ENCODE data around the gene DHRS2. TPM values are rescaled to one million over a fixed set of nuclear protein-coding genes. Genes with fewer than 3 reads are reported as not detected.

DHRS2 gene
- polyA plus RNA-seq, 12 donors, result 0.12 to 0.98 (median 0.26) TPM; not detected in 3

DNA sequence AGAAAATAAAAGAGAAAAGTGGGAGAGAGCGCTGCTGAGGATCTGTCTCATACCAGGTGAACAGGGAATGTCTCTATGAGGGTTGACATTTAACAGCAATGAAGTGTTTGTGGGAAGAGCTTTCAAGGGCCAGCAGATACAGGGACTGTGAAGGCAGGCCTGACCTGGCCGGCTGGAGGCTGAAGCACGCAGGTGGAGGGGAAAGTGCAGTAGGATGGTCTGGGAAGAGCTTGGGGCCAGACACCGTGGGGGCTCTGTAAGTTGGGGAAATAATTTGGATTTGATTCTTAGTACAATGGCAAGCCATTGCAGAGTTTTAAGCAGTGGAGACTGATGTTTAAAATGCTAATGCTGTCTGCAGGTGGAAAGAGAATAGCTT lies 23.8 kb upstream of the DHRS2 start:
- no peak for DNase-seq

DNA sequence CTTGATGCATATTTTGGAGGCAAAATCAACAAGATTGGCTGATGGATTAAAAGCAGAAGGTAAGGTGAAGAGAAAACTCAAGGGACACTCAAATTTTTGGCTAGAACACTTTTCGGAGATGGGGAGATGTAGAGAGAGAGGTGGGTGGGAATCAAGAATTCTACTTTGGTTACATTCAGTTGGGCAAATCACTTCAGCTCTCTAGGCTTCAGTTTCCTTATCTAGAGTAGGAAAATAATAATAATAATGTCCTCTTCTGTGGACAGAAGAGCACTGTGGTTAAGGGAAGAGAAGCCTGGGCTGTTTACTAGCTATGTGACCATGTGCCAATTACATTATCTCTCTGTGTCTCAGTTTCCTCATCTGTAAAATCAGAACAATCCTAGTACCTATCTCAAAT lies 23.4 kb upstream of the DHRS2 start:
- DNase-seq, result no peak

DNA sequence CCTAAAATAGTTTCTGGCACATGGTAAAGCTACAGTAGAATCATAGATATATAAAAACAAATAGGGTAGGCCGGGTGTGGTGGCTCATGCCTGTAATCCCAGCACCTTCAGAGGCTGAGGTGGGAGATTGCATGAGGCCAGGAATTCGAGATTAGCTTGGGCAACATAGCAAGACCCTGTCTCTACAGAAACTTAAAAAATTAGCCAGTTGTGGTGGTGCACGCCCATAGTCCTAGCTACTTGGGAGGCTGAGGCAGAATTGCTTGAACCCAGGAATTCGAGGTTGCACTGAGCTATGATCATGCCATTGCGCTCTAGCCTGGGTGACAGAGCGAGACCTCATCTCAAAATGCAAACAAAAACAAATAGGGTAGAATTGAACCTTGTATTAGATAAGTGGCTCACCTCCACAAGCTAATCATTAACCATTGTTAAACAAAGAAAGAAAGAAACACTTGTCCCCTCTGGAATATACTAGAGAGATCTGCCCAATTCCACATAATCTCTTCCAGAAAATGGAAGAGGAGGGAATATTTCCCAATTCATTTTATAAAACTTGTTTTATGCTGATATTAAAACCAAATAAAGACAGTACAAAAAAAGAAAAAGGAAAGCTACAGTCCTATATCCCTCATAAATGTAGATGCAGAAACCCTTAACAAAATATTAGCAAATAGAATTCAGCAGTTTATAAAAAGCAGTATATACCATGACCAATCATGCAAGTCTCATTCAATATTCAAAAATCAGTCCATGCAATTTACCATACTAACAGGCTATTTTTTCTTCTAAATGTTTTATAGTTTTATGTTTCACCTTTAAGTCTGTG lies 22.7 kb upstream of the DHRS2 start:
- DNase-seq, result no peak

DNA sequence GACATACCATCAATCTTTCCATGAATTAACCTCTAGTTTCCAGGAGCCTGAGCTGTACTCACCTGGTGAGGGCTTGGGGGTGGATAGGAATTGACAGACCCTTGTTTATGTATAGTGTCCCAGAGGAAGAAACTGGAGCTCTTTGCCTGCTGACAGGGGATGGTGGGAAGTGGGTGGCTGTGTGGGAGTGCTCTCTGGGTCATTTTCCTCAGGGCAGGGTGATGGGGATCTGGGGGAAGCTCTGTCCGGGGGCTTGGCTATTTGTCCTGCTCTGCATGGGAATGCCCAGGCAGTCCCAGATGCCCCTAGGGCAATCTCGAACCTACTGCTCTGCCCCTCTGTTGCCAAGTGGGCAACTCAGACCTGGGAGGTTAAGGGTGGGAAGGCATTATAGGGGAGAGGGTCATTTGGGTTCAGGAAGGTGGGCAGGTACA lies 21.8 kb upstream of the DHRS2 start:
- no peak for DNase-seq

DNA sequence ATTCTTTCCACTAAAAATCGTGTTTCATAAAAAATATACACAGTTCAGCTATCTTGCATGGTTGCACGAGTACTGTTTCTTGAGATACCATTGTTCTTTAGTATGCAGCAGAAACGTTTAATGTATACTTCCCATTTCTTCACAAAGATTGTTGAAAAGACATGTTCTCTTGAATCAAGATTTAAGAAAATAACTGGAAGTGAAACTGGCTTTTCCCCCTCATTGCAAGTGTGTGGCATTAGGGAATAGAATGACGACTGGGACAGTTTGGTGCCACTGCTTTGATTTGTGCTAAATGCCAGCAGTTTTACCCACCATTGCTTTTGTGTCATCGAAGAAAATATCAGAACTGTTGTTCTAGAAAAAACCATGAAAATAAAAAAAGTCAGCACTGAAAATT lies 20.3 kb upstream of the DHRS2 start:
- DNase-seq, result no peak

DNA sequence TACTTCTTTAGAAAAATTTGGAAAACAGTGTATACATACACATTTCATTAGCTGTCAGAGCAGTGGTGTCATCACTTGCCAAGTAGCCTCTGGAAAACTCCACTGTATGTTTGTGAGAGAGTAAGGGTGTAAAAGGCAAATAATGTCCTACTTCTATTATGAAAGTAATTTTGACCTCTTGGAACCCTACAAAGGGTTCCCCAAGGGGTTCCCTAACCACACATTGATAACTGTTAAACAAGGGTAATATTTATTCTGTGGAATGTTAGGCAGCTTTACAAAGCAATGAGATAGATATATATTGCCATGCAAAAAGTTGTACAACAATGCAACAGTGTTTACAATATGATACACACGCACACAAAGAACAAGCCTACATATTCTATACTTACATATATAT lies 18.6 kb upstream of the DHRS2 start:
- no peak for DNase-seq

DNA sequence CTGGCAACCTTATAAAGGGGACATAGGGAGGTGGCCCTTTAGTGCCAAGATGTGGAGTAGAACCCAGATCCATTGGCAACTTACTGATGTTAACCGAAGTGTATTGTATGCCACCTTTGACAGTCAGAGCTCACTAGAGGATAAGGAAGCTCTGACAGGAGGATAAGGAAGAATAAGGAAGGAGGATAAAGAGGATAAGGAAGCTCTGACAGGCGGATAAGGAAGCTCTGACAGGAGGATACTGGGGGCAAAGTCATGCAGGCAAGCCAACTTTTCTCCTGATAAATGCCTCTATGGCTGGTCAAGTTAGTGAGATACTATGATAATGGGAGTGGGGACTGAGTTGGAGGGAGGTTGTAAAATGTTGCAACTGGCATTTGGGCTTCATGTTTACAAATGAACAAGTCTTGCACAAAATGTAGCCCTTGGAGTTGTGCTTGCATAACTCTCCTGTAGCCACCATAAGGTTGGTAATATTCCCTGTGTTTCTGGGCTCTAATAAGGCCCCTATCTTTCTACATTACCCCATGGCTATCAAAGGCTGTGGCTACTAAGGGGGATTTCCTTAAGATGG lies 17.7 kb upstream of the DHRS2 start:
- no peak for DNase-seq

DNA sequence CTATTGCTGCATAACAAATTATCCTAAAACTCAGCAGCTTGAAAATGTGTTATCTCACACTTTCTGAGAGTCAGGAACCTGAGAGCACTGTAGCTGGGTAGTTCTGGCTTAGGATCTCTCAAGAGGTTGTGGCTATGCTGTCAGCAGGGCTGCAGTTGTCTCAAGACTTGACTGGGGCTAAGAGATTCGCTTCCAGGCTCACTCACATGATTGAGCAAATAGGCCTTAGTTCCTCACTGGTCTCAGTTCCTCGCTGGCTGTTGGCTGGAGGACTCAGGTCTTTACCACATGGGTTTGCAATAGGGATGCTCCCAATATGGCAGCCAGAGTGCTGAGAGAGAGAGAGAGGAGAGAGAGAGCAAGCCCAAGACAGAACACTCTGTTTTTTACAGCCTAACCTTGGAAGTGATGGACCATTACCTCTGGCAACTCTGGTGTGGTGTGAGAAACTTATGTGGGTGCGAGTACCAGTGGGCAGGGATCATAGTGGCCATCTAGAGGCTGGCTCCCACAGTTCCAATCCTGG lies 15.9 kb upstream of the DHRS2 start:
- DNase-seq, result no peak

DNA sequence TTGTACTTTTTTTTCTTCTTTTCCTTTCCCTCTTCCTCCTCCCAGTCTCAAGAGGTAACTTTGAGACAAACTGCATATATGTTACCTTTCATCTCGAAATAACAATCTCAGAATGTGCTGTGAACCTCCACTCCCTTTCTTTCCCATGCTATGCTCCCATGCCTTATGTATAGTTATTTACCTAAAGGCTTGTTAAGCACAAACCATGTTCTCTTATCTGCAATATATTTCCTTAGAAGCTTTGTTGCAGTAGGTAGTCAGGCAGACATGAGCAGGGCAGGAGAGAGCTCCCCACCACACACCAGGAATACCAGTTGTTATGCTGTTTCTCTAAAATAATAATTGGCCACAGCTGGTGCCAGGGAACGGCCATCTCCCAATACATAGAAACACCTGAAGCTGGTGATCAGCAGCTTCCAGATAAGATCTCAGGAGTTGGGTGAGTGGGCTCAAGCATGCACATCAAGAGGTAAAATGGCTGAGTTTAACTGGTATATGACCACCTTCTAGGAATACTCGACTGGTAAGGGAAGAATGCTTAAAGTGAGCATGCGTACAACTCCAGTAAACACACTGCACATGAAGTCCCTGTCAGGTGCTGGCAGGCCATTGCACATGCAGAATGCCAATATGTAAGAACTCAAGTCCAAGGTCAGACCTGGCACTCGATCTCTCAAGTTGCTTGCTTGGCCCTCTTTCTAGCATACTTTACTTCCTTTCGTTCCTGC lies 14.8 kb upstream of the DHRS2 start:
- DNase-seq, result no peak

DNA sequence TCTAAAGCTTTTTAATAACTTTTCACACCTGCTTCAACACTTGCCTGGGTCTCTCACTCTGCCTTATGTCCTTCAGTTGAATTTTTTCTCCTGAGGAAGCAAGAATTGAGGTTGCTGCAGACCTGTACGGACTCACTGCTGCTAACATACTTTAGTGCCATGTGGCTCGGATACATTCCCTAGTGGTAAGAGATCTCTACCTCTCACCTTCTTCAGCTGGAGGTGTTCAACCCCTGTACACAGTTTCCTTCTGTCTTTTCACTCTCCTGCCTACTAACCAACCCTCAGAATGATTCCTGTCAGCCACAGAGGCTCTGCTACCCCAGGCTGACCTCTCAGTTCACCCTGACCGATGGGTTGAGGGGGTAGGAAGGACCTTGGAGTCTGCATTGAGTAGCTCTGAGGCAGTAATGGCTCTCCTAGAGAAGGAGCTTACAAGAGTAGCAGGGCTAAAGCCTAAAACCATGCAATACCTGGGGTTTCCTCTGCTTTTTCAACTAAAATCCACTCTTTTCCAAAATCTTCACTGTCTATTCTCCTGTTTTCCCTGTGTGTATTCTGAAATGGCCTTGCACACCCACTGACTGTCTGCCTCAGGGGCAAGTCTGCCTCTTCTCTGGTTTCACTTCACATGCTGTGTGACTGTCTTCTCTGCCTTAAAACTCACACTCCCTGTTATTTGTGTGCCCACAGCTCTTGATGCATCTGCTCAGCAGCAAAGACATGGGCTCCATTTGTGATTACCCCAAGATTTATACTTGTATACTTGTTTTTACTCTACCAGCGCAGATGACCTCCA lies 14.0 kb upstream of the DHRS2 start:
- no peak for DNase-seq

DNA sequence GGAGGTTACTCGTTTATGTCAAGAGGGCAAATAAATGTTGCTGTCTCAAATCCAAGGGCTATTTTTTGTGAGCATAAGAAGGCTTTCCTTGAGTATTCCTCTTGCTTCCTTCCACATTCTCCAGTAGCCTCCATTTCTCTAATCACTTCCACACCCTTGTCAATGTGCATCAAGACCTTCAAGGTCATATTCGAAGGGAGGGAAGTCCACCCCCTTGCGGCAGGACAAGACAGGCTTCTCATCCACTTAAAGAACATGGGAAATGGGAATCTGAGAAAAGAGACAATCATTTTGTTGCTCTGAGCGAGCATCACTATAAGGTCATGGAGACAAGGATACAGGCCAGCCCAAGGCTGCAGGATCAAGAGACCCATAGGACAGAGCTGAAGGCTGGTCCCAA lies 13.2 kb upstream of the DHRS2 start:
- no peak for DNase-seq

DNA sequence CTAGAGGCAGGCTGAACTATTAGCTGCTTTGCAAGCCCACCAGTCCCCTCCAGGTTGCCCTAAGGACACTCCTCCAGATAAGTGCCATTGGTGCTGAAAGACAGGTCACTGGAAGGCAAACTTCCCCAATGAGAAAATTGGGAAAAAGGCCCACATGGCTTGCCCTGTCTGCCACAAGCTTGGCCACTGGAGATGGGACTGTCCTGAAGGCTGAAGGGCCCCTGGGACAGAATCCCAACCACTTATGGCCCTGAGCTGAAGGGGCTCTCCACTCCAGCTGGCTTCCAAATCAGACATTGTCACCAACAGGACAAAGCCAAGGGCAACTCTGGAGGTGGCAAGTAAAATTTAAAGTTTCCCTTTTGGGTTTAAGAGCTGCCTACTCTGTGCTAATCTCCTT lies 12.2 kb upstream of the DHRS2 start:
- DNase-seq, result no peak

DNA sequence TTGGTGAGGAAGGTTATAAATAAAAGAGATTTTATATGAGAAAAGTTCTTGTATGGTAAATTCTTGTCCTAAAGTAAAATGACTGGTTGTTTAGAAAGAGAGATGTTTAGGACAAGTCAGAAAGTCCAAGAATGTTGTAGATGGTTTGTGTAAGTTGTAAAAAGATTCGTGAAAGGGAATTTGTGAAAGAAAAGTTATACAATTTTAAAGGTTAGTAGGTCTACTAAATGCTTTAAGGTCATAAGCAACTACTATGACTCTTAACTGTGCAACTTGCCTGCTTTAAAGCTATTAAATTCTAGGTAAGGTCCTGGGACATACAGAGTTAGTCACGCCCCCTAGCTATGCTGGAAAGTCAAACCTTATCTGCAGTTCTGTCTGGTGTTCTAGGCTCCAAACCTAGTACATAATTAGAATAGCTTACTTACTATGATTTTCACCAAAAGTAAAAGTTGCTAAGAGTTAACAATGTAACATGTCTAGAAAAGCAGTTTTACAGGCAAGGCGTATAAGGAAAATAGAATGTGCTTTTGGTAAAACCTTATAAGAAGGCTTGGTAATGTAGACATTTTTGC lies 11.2 kb upstream of the DHRS2 start:
- DNase-seq, result no peak

DNA sequence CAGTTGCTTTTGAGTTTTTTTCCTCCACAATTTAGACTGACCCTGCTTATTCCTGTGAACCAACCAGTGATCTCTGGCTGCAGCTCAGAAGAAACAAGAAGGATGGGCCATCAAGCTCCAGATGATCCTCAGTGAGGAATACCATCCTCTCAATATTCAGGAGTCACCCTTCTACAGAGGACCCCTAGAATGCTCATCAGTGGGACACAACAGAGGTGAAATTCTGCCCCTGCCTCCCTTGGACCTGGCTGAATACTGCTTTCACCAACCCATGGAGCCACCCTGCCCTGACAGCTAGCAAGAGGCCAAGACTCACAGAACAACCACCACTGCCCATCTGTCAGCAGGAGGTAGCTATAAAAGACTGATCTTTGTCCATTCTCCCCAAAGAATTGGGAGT lies 9.2 kb upstream of the DHRS2 start:
- no peak for DNase-seq

DNA sequence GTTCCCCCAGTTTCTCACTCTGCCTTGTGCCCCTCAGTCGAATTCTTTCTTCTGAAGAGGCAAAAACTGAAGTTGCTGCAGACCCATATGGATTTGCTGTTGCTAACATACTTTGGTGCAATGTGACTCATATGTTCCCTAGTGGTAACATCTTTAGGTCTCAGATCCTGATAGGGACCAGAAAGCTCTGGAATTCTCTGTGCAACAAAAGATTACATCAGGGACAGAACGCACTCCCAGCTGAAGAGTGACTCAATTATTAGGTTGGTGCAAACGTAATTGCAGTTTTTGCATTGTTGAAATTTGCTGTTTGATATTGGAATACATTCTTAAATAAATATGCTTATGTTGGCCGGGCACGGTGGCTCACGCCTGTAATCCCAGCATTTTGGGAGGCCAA lies 8.2 kb upstream of the DHRS2 start:
- no peak for DNase-seq

DNA sequence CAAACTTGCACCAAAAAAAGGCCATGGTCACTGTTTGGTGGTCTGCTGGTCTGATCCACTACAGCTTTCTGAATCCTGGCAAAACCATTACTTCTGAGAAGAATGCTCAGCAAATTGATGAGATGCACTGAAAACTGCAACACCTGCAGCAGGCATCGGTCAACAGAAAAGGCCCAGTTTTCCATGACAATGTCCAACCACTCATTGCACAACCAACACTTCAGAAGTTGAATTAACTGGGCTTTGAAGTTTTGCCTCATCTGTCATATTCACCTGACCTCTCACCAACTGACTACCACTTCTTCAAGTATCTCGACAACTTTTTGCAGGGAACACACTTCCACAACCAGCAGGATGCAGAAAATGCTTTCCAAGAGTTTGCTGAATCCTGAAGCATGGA lies 7.0 kb upstream of the DHRS2 start:
- DNase-seq, result no peak

DNA sequence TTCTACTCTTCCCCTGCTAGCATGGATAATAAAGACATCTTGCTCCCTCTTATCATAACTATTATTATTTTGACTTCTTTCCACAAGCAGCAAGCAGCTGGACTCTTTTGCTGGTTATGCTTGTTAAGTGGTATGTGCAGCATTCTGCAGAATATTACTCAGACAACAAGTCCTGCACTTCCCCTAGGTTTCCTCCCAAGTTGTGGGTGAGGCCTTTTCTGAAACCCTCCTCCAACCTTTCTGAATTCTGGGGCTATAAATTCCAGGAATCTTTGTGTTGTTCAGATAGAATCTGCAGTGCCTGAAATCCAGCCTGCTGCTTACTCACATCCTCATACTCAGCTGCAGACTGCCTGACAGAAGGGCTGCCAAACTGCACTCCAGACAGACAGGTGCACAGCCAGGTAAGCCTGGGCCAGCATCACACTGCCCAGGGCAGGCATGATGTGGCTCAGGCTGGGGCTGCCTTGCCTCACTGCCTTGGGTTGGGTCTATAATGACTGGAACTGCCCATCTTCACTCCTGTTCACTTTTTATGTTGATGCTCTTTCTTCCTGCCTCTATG lies 6.2 kb upstream of the DHRS2 start:
- DNase-seq, result no peak

DNA sequence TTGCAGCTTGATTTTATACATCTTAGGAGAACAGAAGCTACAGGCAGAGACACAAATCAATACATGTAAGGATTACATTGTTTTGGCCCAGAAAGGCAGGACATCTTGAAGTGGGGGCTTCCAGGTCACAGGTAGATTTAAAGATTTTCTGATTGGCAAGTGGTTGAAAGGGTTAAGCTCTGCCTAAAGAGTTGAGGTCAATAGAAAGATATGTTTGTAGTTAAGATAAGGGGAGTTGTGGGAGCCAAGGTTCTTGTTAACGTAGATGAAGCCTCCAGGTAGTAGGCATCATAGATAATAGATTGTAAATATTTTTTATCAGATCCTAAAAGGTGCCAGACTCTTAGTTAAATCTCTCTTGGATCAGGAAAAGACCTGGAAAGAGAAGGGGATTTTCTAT lies 5.5 kb upstream of the DHRS2 start:
- DNase-seq, result no peak

DNA sequence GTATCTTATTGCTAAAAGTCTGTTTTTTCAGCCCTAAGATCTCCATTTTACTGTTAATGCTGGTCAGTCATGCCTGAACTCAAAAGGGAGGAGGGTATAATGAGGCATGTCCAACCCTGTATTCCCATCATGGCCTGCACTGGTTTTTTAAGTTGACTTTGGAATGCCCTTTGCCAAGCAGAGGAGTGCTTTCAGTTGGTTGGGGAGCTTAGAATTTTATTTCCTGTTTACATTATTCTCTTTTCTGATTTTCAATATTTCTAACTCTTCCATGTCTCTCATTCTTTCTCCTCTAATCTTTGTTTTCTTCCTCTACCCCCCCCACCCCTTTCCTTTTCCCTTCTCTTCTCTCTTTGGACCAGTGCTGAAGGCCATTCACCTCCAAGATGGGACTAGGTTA lies 4.9 kb upstream of the DHRS2 start:
- no peak for DNase-seq

DNA sequence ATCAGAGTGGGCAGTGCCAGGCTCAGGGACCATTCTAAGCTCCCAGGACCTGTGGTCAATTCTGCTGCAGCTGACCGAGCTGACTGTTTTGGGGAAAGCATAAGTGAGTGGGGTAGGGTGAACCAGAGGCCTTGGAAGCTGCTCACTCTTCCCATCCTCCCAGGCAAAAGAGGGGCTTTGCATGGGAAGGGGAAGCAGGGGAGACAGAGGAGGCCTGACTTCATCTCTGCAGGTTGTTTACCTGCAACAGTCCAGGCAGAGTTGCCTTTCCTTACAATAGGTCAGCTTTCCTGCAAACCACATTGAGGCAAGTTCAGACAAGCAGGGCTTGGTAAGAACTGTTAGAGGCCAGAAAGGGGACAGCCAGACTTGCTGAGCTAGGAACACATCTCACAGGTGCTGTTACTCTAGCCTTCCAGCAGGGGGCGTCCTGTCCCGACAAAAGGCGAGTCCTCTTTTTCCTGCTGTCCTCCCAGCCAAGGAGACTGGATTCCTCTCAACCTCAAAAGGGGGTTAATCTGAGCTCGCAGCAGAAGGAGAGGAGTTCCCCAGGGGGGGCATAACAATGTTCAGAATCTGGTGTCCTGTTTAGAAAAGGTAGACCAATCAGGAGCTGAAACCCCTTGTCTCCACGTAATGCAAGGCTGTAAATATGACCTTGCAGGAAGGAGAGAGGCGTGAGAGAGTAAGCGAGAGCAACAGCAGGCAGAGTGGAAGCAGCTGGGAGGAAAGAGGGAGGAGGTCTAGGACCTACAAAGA lies 4.3 kb upstream of the DHRS2 start:
- peak; percentile 84 for DNase-seq

Data from muscle of arm (tissue), 12 donors.